Endothelial cell of umbilical vein (primary cell): ENCODE measurements around the gene VPS26C. TPM values are rescaled to one million over a fixed set of nuclear protein-coding genes. Genes with fewer than 3 reads are reported as not detected.

ENCODE experiments used
- BruUV-seq: library from RNA; stranded (reverse); fragments of 400-500 nt; replicated peaks from 2 replicates; lab custom pipeline; 2021; lab: Mats Ljungman, UMichigan
- CTCF ChIA-PET: fragments of 300-600, 350-600 bp; sonication (Branson Sonifier 250); formaldehyde crosslinking; loops from one replicate; lab custom pipeline; 2021; ENCODE audit warnings: antibody characterized with exemption, inconsistent platforms; lab: Charles Lee
- POLR2A ChIA-PET: fragments of 300-600, 350-600 bp; sonication (Branson Sonifier 250); formaldehyde crosslinking; loops from one replicate; lab custom pipeline; 2021; ENCODE audit warnings: antibody characterized with exemption, inconsistent platforms; lab: Charles Lee
- DNase-seq: peaks from one replicate; pipeline ENCODE4 v3.0.0-alpha.2; 2011; ENCODE audit warnings: low read depth, low spot score
- FAIRE-seq: peaks from 2 replicates; lab custom pipeline; 2011; peaks lifted over from hg19 to GRCh38; lab: Jason Lieb, UNC
- H2AFZ ChIP-seq: 2 replicates; pipeline ENCODE4 v1.6.0; 2012; ENCODE audit warnings: low read depth, low read length, control low read depth, inconsistent platforms
- H3K27ac ChIP-seq: 2 replicates; pipeline ENCODE4 v1.5.1; 2011; ENCODE audit warnings: low read depth, mild to moderate bottlenecking, control low read depth, low read length, moderate library complexity; ENCODE audit not compliant: insufficient read depth
- H3K27me3 ChIP-seq, 2 experiments: 2 replicates each; pipeline versions ENCODE4 v1.6.0 to v1.6.1; 2011; ENCODE audit warnings: low read length in 2 of 2, mixed read lengths in 1 of 2; ENCODE audit not compliant: control insufficient read depth in 2 of 2, insufficient read depth in 2 of 2
- H3K36me3 ChIP-seq, 2 experiments: 2 replicates in 1 of 2; 3 replicates in 1 of 2; pipeline ENCODE4 v1.5.1; 2011; ENCODE audit warnings: low read length in 2 of 2, mild to moderate bottlenecking in 1 of 2, moderate library complexity in 1 of 2; ENCODE audit not compliant: control insufficient read depth in 2 of 2, insufficient read depth in 2 of 2; ENCODE audit errors: extremely low read depth in 1 of 2
- H3K4me1 ChIP-seq: 3 replicates; pipeline ENCODE4 v1.5.1; 2011; ENCODE audit warnings: mild to moderate bottlenecking, low read length; ENCODE audit not compliant: control insufficient read depth, insufficient read depth; ENCODE audit errors: extremely low read depth
- H3K4me2 ChIP-seq: 2 replicates; pipeline ENCODE4 v1.6.1; 2011; ENCODE audit warnings: low read length, control low read depth, mixed read lengths; ENCODE audit not compliant: insufficient read depth
- H3K4me3 ChIP-seq, 3 experiments: fragments of 200-600 bp in 1 of 3; sonication (generic), shearing (Covaris generic) in 1 of 3; replicated peaks in 1 of 3; 2 replicates each; pipeline ENCODE4 v1.5.1; 2011 to 2016; ENCODE audit warnings: control low read depth in 3 of 3, low read length in 3 of 3, mild to moderate bottlenecking in 2 of 3, inconsistent platforms in 1 of 3, low read depth in 1 of 3, moderate library complexity in 1 of 3; ENCODE audit not compliant: insufficient read depth in 1 of 3
- H3K79me2 ChIP-seq: 2 replicates; pipeline ENCODE4 v1.6.0; 2012; ENCODE audit warnings: low read length, inconsistent platforms; ENCODE audit not compliant: control insufficient read depth, insufficient read depth
- H3K9ac ChIP-seq: replicated peaks from 2 replicates; pipeline ENCODE3; 2011; ENCODE audit warnings: low read length, control low read depth; ENCODE audit not compliant: insufficient read depth; ENCODE audit errors: extremely low read depth
- H3K9me1 ChIP-seq: replicated peaks from 3 replicates; pipeline ENCODE4 v1.6.0; 2011; ENCODE audit warnings: mild to moderate bottlenecking, low read length; ENCODE audit not compliant: control insufficient read depth, insufficient read depth; ENCODE audit errors: extremely low read depth
- H3K9me3 ChIP-seq: replicated peaks from 2 replicates; pipeline ENCODE4 v1.5.1; 2012; ENCODE audit warnings: low read length, inconsistent platforms; ENCODE audit not compliant: control insufficient read depth, insufficient read depth
- H4K20me1 ChIP-seq: replicated peaks from 2 replicates; pipeline ENCODE3; 2011; ENCODE audit warnings: mild to moderate bottlenecking, low read length; ENCODE audit not compliant: control insufficient read depth, insufficient read depth; ENCODE audit errors: extremely low read depth
- EZH2 ChIP-seq: IDR thresholded peaks from 2 replicates; pipeline ENCODE4 v1.6.1; 2012; ENCODE audit warnings: borderline replicate concordance, low read depth, mild to moderate bottlenecking, moderate library complexity, low read length, inconsistent platforms; ENCODE audit not compliant: severe bottlenecking
- FOS ChIP-seq: IDR thresholded peaks from 2 replicates; pipeline ENCODE4 v1.6.1; 2011; ENCODE audit warnings: mild to moderate bottlenecking, low read length, moderate library complexity, borderline replicate concordance; ENCODE audit not compliant: insufficient read depth
- POLR2A ChIP-seq: IDR thresholded peaks from 2 replicates; pipeline ENCODE4 v1.6.1; 2012; ENCODE audit warnings: low read depth, mild to moderate bottlenecking, control low read depth, low read length
- POLR2AphosphoS5 ChIP-seq: IDR thresholded peaks from 2 replicates; pipeline ENCODE4 v1.6.1; 2012; ENCODE audit warnings: low read depth, mild to moderate bottlenecking, control low read depth, low read length, moderate library complexity; ENCODE audit not compliant: insufficient read depth
- dilution Hi-C: fragments of 300-500 bp; cut with MboI; formaldehyde crosslinking; loops from one replicate; pipeline ENCODE4 v1.15.0; 2019; ENCODE audit warnings: low sequenced_read_pairs; ENCODE audit not compliant: extremely low pct_ligation_motif_present
- intact Hi-C: fragments of 100-400 bp; cut with micrococcal nuclease; formaldehyde crosslinking; loops from one replicate; pipeline ENCODE4 v1.10.0; 2022
- polyA plus RNA-seq, 4 experiments: library from polyadenylated mRNA; depleted of rRNA in 3 of 4; stranded (reverse) in 3 of 4; unstranded in 1 of 4; fragments of >200 nt; gene quantifications; 2 replicates each; pipeline versions ENCODE4 v1.2.1 to v1.2.3, GENCODE V29; 2011 to 2012; ENCODE audit warnings: missing spikeins in 1 of 4
- total RNA-seq: library from RNA; stranded (reverse); gene quantifications from 2 replicates; pipeline ENCODE4 v1.2.3, GENCODE V29; 2021

VPS26C gene
- total and polyA plus RNA-seq, 2 donors (not counting 3 experiments of a cell fraction or from before 2014, with no cell fraction given), result 35.2 to 53.7 TPM

DNA sequence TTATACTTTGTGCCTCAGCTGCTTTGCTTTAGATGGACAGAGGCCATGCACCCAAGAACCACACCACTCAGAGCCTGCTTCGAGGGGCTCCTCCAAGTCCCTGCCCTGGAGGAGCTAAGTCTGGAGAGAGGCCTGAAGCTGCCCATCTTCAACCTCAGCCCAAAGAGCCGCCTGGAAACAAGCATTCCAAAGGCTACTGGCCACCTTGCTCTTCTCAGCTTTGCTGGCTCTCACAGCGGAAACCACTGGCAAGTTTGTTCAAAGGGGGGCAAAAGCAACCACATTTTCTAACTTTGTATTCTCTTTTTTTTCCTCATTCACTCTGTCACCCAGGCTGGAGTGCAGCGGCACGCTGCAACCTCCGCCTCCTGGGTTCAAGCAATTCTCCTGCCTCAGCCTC lies 23.2 kb downstream of the VPS26C start:
- BruUV-seq, result no TSS peak
- no peak overlapping the region for H2AFZ ChIP-seq
- no peak overlapping the region for H3K9ac ChIP-seq
- DNase-seq (no peak), FAIRE-seq (no peak)
- H3K27ac ChIP-seq, result no peak overlapping the region
- H3K36me3 ChIP-seq, result no peaks in the 10 kb centered on the region
- H4K20me1 ChIP-seq, result no peaks in the 10 kb centered on the region
- POLR2A ChIA-PET, result no interaction called here
- H3K27me3 ChIP-seq, result no peaks in the 10 kb centered on the region
- dilution Hi-C loops (no loop called here), intact Hi-C loops (no loop called here)
- H3K4me3 ChIP-seq, result no peak overlapping the region
- no peaks in the 10 kb centered on the region for H3K9me1 ChIP-seq
- CTCF ChIA-PET, result interaction anchor here (1.1 kb wide), 1 partner anchor 267 kb away, joined by 3 read pairs; no protein-coding TSS in a partner anchor
- no peaks in the 10 kb centered on the region for H3K4me1 ChIP-seq
- no peak overlapping the region for H3K4me2 ChIP-seq
- TF ChIP-seq EZH2 (no peak), FOS (no peak), POLR2AphosphoS5 (no peak), POLR2A (no peak)
- peaks cover 48% of the 10 kb centered on the region for H3K79me2 ChIP-seq
- no peaks in the 10 kb centered on the region for H3K9me3 ChIP-seq

DNA sequence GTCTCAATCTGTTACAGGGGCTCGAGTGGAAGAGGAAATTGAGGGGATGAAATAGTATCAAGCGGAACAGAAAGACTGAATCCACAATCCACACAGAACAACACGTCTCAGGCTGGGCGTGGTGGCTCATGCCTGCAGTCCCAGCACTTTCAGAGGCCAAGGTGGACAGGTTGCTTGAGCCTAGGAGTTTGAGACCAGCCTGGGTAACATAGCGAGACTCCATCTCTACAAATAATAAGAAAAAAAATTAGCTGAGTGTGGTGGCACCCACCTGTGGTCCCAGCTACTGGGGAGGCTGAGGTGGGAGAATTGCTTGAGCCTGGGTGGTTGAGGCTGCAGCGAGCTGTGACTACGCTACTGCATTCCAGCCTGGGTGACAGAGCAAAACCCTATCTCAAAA lies 25.7 kb downstream of the VPS26C start:
- no peak for TF ChIP-seq FOS
- no peak overlapping the region for H3K9ac ChIP-seq
- DNase-seq, result no peak
- H3K27ac ChIP-seq, result no peak overlapping the region
- H3K9me1 ChIP-seq, result no peaks in the 10 kb centered on the region
- no peaks in the 10 kb centered on the region for H3K36me3 ChIP-seq
- H2AFZ ChIP-seq, result no peak overlapping the region
- no peak overlapping the region for H3K4me3 ChIP-seq
- CTCF ChIA-PET, result no interaction called here
- FAIRE-seq, result no peak
- no peaks in the 10 kb centered on the region for H3K27me3 ChIP-seq
- no peak overlapping the region for H3K4me2 ChIP-seq
- peaks cover 27% of the 10 kb centered on the region for H3K79me2 ChIP-seq
- H4K20me1 ChIP-seq, result no peaks in the 10 kb centered on the region
- no peaks in the 10 kb centered on the region for H3K9me3 ChIP-seq
- POLR2A ChIA-PET, result no interaction called here
- H3K4me1 ChIP-seq, result peaks cover 15% of the 10 kb centered on the region
- no TSS peak for BruUV-seq
- dilution Hi-C loops (no loop called here), intact Hi-C loops (no loop called here)
